ENCODE results near the gene SHC3.

- TF ChIP-seq CTCF (IDR thresholded peaks at IDR 0.05) (no peak), POLR2A (IDR thresholded peaks at IDR 0.05; ENCODE audit: low read depth) (no peak)
Observed at GRCh38 chr9:89042984-89043383, 135.6 kb downstream of the SHC3 start.
